ENCODE results near the gene LMO1.

LMO1 gene

GRCh38 chr11:8249482-8249881 is 14.2 kb downstream of the LMO1 start:
- no peak for DNase-seq (ENCODE audit: low read depth in 1 of 2, low spot score in 1 of 2)

- no peak for DNase-seq (ENCODE audit: low read depth in 1 of 2, low spot score in 1 of 2)
These were observed 14.9 kb downstream of the LMO1 start for GRCh38 chr11:8248786-8249185.

- no peak for DNase-seq (ENCODE audit: low read depth in 1 of 2, low spot score in 1 of 2)
These were observed 16.4 kb downstream of the LMO1 start for GRCh38 chr11:8247312-8247711.

GRCh38 chr11:8243458-8243857 is 20.2 kb downstream of the LMO1 start:
- no peak for DNase-seq (ENCODE audit: low read depth in 1 of 2, low spot score in 1 of 2)

- no peak for DNase-seq (ENCODE audit: low read depth in 1 of 2, low spot score in 1 of 2)
These were observed 21.0 kb downstream of the LMO1 start for GRCh38 chr11:8242499-8243280.

- DNase-seq (ENCODE audit: low read depth in 1 of 2, low spot score in 1 of 2), result no peak
These were observed 21.6 kb downstream of the LMO1 start for GRCh38 chr11:8242118-8242475.

- DNase-seq (ENCODE audit: low read depth in 1 of 2, low spot score in 1 of 2), result no peak
These were observed 22.1 kb downstream of the LMO1 start for GRCh38 chr11:8241373-8242117.

- DNase-seq (ENCODE audit: low read depth in 1 of 2, low spot score in 1 of 2), result no peak
These were observed 24.0 kb downstream of the LMO1 start for GRCh38 chr11:8239536-8240228.

GRCh38 chr11:8239040-8239439 is 24.6 kb downstream of the LMO1 start:
- DNase-seq (ENCODE audit: low read depth in 1 of 2, low spot score in 1 of 2), result no peak

GRCh38 chr11:8237453-8237852 is 26.2 kb downstream of the LMO1 start:
- DNase-seq (ENCODE audit: low read depth in 1 of 2, low spot score in 1 of 2), result no peak

GRCh38 chr11:8235925-8236324 is 27.8 kb downstream of the LMO1 start:
- no peak for DNase-seq (ENCODE audit: low read depth in 1 of 2, low spot score in 1 of 2)

GRCh38 chr11:8234910-8235309 is 28.8 kb downstream of the LMO1 start:
- no peak for DNase-seq (ENCODE audit: low read depth in 1 of 2, low spot score in 1 of 2)

- no peak for DNase-seq (ENCODE audit: low read depth in 1 of 2, low spot score in 1 of 2)
These were observed 29.3 kb downstream of the LMO1 start for GRCh38 chr11:8234425-8234821.

- no peak for DNase-seq (ENCODE audit: low read depth in 1 of 2, low spot score in 1 of 2)
These were observed 29.8 kb downstream of the LMO1 start for GRCh38 chr11:8233691-8234424.

GRCh38 chr11:8232849-8233606 is 30.6 kb downstream of the LMO1 start:
- no peak for DNase-seq (ENCODE audit: low read depth in 1 of 2, low spot score in 1 of 2)

GRCh38 chr11:8232414-8232813 is 31.3 kb downstream of the LMO1 start:
- no peak for DNase-seq (ENCODE audit: low read depth in 1 of 2, low spot score in 1 of 2)

GRCh38 chr11:8231979-8232378 is 31.7 kb downstream of the LMO1 start:
- DNase-seq (ENCODE audit: low read depth in 1 of 2, low spot score in 1 of 2), result no peak

- no peak for DNase-seq (ENCODE audit: low read depth in 1 of 2, low spot score in 1 of 2)
These were observed 32.5 kb downstream of the LMO1 start for GRCh38 chr11:8230921-8231847.

- DNase-seq (ENCODE audit: low read depth in 1 of 2, low spot score in 1 of 2), result no peak
These were observed 33.4 kb downstream of the LMO1 start for GRCh38 chr11:8230178-8230859.
